Stimulated activated CD8-positive, alpha-beta memory T cell treated with anti-CD3 and anti-CD28 coated beads, Interleukin-12 subunit alpha, Interleukin-12 subunit beta, amount 100 ng/mL, for 24 hours (primary cell): Measurements from ENCODE around the gene CCDC57.

Experiments
- DNase-seq: peaks from one replicate; pipeline ENCODE4 v3.0.0-alpha.2; 2020; ENCODE audit errors: extremely low read depth

Gene CCDC57

DNA sequence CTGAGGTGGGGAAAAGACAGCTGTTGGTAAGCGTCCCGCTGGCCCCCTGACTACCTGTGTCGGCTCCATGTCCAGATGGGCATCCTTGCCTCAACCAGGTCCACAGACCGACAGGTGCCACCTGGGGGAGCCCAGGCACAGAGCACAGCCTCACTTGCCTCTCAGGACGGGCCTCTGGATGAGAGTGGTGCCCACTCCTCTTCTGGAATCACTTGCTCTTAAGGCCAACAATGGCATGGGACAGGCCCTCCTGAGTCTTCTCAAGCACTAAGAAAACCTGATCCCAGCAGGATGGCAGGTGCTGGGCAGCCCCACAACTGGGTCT is 33.4 kb upstream of the CCDC57 start:
- DNase-seq, result no peak

DNA sequence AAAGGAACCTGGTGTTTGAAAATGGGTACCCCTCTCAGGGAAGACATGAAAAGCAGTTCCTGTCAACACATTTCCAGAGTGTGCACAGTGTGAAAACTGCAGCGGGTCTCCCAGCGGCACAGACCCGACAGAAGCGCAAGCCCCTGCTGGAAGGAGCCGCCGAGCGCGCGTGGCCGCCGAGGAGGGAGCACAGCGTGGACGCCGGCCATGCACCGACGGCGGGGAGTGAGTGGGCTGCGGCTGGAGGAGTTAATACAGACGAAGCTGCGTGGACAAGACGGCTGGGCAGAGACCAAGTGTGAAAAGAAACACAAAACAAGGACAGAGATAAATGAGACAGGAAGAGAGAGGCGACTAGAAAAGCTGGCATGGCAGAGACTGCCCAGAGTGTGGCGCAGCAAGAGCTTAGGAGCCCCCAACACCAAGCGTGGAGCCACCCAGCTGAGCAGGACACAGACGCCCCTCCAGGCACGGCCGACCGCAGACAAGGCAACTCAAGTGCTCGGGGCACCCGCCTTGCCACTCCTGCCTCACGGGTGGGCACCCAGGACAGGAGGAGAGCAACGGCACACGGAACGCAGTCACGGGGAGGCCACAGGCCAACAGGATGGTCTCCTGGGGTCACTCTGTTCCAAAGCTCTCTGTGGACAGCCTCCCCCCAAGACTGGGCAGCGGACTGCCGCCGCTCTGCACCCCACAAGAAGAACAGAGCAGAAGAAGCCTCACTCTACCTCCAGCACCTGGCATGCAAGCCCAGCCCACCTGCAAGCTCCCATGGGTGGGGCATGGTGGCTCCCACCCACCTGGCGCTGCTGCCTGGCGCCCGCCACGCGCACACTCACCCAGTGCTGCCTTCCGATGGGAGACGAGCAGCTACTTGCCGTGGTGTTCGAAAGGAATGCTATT is 32.7 kb upstream of the CCDC57 start:
- DNase-seq, result no peak

DNA sequence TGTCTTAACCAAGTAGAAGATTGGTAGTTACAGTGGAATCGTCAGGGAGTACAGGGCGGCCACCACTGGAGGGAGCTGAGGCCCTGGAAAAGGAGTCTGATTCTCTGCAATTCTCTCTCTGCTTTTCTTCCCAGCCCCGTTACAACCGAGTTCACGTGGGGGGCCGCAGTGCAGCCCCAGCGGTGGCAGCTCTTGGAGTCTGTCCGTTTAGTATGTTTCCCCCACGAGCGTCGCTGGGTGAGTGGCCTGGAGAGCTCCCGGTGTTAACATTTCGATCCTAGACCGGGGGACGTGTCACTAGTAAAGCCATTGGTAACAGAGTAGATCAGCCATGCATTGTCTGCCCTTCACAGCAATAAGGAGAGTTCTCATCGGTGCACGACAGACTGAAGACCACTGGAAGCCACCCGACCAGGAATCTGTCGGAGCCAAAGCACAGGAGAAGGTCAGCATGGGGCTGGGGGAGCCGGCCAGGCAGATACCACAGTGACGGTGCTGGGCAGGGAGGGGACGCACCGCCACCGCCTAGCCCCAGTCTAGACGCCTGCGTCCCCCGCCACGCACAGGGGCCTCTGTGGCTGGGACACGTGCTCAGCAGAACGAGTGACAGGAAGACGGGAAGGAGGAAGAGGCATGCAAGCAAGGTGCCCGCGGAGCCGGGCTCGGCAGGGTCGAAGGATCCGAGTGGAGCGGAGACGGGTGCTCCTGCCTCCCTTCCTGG is 31.9 kb upstream of the CCDC57 start:
- DNase-seq, result no peak

- no peak for DNase-seq
Observed at GRCh38 chr17:82243648-82244412, 31.2 kb upstream of the CCDC57 start.

GRCh38 chr17:82242977-82243647 is 30.5 kb upstream of the CCDC57 start:
- DNase-seq, result no peak

DNA sequence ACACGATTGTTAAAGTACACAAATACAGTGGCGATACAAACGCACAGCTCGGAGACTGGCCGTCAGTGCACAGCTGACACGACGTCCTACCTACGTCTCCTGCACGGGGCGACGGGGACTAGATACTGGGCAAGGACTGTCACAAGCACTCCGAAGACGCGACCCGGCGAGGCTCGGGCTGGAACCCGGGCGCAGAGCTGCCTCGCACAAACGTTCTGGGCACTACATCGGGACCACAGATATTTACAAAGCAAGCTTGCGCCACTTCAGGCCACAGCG is 30.0 kb upstream of the CCDC57 start:
- no peak for DNase-seq

DNA sequence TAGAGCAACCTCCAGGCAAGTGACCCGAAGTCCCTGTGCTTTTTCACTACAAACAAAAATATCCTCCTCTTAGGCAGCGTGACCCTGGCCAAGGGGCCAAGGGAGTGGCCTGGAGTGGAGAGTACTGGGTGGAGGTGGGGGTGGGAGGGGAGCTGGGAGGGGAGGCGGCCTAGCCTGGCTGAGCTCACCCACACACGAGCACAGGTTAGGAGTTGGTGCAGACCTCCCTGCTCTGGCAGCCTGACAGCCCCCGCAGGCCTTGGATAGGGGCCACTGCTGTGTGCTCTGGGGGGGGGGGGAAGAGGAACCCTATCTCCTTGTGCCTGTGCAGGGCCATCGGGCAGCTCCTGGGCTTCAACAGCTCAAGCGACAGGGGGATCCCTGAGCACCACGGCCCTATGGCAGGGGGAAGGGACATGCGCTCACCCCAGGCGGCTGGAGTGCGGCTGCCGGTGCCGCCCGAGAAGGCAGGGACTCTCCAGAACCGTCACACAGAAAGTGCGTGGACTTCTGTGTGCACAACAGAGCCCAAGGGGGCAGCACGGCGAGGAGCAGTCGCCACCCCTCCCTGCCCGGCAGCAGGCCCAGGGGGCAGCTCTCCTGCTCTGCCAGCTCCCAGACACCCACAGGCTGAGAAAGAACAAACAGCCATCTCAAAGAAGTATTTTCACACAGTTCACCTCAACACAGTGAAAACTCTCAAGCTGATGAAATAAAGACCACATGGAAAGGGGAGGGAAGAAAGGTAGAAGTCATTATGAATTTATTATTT is 29.5 kb upstream of the CCDC57 start:
- no peak for DNase-seq

DNA sequence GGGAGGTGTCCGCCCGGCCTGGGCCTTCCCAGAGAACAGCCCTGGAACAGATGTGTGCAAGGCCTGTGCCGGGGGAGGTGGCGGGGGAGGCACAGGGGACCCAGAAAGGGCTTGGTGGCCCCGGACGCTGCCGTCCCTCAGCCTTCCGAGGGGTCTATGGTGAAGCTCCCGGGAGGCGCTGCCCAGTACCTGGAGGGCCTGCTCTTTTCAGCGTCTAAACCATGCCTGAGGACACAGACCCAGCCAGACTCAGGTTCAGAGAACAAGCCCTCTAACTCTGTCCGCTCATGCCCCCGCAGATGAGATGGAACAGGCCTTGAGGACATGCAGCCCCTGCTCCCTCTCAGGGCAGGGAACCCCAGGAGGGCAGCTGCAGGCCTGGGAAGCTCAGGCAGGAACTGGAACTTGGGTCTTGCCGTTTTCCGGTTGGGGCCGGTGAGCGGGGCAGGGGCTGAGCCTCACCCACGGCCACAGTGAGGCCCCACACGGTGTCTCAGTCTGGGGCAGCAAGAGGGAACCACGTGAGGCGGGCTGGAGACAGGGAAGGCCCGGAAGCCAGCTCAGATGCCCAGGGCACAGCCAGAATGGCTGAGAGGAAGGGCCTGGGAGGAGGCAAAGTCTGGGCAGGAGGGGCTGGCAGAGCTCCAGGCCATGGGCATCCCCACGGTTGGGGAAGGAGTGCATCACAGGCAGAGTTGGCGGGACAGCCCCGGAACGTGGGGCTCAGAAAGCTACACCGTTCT is 28.7 kb upstream of the CCDC57 start:
- DNase-seq, result no peak

- no peak for DNase-seq
Observed at GRCh38 chr17:82240506-82241182, 28.0 kb upstream of the CCDC57 start.

DNA sequence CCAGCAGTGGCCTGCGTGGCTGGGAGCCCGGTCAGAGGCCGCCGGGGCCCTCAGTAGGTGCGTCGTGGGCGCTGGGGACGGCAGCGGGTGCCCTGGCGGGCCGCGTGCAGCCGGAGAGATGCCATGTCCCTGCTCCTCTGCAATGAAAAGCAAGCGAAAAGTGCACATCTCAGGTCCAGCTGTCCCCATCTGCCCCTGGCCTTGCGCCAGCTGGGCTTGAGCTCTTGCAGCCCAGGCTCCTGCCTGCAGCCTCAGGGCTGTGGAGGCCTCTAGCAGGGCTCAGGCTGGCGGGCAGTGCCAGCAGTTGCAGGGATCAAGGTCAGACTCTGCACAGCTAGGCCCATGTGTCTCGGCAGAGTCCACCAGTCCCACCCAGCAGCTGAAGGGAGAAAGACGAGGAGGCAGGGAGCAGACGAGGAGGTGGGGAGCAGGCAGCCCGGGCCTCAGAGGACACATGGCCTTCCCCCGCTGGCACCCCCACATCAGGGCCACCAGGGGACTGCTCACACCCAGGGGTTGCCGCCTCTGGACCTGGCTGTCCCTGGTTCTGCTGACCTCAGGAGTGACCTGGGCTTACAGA is 27.4 kb upstream of the CCDC57 start:
- no peak for DNase-seq

DNA sequence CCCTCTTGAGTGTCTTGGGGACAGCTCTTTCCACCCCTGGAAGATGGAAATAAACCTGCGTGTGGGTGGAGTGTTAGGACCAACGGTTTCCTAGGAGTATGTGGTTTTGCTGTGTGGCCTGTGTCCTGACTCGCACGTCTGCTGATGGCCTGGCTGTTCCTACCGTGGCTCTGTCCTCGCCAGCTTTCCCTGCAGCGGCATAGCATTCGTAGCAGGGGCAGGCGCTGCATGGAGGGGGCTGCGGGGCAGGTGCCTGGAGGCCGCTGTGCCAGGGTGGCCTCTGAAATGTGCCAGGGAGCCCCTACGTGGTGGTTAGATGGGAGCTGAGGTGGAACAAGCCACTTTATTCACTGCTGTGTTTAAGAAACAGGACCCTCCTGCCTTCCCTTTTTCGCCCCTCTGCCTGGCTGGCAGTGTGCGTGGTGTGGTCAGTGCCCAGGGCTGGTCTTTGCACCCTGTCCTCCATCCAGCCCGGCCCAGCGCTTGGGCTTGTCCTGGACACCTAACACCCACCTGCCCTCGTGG is 26.8 kb upstream of the CCDC57 start:
- DNase-seq, result no peak

DNA sequence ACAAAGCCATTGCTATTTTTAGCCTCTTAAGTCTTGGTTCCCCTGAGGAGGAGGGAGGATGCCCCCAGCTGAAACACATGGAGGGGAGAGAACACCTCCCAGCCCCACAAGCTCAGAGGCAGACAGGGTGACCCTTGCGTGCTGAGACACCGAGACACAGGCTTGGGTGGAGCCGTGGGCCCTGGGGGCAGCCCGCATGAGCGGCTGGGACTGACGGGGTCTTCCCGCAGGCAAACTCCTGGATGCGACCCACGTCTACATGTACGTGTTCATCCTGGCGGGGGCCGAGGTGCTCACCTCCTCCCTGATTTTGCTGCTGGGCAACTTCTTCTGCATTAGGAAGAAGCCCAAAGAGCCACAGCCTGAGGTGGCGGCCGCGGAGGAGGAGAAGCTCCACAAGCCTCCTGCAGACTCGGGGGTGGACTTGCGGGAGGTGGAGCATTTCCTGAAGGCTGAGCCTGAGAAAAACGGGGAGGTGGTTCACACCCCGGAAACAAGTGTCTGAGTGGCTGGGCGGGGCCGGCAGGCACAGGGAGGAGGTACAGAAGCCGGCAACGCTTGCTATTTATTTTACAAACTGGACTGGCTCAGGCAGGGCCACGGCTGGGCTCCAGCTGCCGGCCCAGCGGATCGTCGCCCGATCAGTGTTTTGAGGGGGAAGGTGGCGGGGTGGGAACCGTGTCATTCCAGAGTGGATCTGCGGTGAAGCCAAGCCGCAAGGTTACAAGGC is 26.0 kb upstream of the CCDC57 start:
- no peak for DNase-seq

DNA sequence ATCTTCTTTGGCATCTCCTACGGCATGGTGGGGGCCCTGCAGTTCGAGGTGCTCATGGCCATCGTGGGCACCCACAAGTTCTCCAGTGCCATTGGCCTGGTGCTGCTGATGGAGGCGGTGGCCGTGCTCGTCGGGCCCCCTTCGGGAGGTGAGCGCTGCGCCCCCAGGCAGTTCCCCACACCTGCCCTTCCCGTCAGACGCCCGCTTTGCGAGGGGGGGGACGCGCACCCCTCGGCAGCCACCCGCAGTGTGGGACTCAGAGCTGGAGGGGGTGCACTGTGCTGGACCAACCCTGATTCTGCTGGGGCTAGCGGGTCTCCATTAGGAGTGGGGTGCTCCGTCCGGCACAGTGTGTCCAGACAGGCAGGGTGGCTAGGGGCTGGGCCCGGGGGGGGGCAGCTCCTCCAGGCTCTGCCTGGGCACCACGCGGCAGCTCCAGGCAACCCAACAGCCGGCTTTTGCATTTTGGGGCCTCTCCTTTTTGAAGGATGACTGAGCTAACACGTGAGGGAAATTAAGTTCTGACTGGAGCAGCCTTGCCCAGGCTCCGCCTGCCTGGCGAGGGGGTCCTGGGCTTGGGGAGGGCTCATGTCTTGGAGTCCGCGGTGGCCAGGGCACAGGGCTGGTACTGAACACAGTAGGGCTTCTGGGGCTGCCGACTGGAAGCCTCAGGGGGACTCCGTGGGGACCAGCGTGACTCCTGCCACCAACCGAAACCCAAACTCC is 25.3 kb upstream of the CCDC57 start:
- DNase-seq, result no peak

GRCh38 chr17:82237083-82237745 is 24.6 kb upstream of the CCDC57 start:
- DNase-seq, result no peak

- no peak for DNase-seq
Observed at GRCh38 chr17:82236142-82236971, 23.7 kb upstream of the CCDC57 start.

- DNase-seq, result no peak
Observed at GRCh38 chr17:82235775-82236141, 23.1 kb upstream of the CCDC57 start.
